Measurements from ENCODE around the gene OARD1.

The OARD1 gene

GRCh38 chr6:41077536-41077935 lies 5.4 kb upstream of the OARD1 start:
- ATAC-seq, result no peak
- TF ChIP-seq, protein P1, sequence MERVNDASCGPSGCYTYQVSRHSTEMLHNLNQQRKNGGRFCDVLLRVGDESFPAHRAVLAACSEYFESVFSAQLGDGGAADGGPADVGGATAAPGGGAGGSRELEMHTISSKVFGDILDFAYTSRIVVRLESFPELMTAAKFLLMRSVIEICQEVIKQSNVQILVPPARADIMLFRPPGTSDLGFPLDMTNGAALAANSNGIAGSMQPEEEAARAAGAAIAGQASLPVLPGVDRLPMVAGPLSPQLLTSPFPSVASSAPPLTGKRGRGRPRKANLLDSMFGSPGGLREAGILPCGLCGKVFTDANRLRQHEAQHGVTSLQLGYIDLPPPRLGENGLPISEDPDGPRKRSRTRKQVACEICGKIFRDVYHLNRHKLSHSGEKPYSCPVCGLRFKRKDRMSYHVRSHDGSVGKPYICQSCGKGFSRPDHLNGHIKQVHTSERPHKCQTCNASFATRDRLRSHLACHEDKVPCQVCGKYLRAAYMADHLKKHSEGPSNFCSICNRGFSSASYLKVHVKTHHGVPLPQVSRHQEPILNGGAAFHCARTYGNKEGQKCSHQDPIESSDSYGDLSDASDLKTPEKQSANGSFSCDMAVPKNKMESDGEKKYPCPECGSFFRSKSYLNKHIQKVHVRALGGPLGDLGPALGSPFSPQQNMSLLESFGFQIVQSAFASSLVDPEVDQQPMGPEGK (CRISPR knock-in tag; IDR thresholded peaks at IDR 0.05; ENCODE audit: borderline replicate concordance), result no peak
- TF ChIP-seq CSDC2 (CRISPR knock-in tag; IDR thresholded peaks at IDR 0.05) (no peak), BACH2 (CRISPR knock-in tag; IDR thresholded peaks at IDR 0.05; ENCODE audit: borderline replicate concordance) (no peak), ISL1 (CRISPR knock-in tag; IDR thresholded peaks at IDR 0.05) (no peak), CSRNP3 (CRISPR knock-in tag; IDR thresholded peaks at IDR 0.05) (no peak), ZFP30 (CRISPR knock-in tag; IDR thresholded peaks at IDR 0.05) (no peak), TCF4 (CRISPR knock-in tag; IDR thresholded peaks at IDR 0.05; ENCODE audit: borderline replicate concordance) (no peak), ZFP3 (CRISPR knock-in tag; IDR thresholded peaks at IDR 0.05) (no peak), PPARA (CRISPR knock-in tag; IDR thresholded peaks at IDR 0.05; ENCODE audit: borderline replicate concordance) (no peak), GLIS3 (CRISPR knock-in tag; IDR thresholded peaks at IDR 0.05) (no peak), ESRRG (CRISPR knock-in tag; IDR thresholded peaks at IDR 0.05) (no peak), OSR1 (CRISPR knock-in tag; IDR thresholded peaks at IDR 0.05) (no peak), ARNTL (CRISPR knock-in tag; IDR thresholded peaks at IDR 0.05; ENCODE audit: borderline replicate concordance, low read depth) (no peak), ZNF70 (CRISPR knock-in tag; IDR thresholded peaks at IDR 0.05) (no peak), ZC3H10 (CRISPR knock-in tag; IDR thresholded peaks at IDR 0.05) (no peak)
- TF ChIP-seq, protein P2, sequence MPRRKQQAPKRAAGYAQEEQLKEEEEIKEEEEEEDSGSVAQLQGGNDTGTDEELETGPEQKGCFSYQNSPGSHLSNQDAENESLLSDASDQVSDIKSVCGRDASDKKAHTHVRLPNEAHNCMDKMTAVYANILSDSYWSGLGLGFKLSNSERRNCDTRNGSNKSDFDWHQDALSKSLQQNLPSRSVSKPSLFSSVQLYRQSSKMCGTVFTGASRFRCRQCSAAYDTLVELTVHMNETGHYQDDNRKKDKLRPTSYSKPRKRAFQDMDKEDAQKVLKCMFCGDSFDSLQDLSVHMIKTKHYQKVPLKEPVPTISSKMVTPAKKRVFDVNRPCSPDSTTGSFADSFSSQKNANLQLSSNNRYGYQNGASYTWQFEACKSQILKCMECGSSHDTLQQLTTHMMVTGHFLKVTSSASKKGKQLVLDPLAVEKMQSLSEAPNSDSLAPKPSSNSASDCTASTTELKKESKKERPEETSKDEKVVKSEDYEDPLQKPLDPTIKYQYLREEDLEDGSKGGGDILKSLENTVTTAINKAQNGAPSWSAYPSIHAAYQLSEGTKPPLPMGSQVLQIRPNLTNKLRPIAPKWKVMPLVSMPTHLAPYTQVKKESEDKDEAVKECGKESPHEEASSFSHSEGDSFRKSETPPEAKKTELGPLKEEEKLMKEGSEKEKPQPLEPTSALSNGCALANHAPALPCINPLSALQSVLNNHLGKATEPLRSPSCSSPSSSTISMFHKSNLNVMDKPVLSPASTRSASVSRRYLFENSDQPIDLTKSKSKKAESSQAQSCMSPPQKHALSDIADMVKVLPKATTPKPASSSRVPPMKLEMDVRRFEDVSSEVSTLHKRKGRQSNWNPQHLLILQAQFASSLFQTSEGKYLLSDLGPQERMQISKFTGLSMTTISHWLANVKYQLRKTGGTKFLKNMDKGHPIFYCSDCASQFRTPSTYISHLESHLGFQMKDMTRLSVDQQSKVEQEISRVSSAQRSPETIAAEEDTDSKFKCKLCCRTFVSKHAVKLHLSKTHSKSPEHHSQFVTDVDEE (CRISPR knock-in tag; IDR thresholded peaks at IDR 0.05), result no peak

DNA sequence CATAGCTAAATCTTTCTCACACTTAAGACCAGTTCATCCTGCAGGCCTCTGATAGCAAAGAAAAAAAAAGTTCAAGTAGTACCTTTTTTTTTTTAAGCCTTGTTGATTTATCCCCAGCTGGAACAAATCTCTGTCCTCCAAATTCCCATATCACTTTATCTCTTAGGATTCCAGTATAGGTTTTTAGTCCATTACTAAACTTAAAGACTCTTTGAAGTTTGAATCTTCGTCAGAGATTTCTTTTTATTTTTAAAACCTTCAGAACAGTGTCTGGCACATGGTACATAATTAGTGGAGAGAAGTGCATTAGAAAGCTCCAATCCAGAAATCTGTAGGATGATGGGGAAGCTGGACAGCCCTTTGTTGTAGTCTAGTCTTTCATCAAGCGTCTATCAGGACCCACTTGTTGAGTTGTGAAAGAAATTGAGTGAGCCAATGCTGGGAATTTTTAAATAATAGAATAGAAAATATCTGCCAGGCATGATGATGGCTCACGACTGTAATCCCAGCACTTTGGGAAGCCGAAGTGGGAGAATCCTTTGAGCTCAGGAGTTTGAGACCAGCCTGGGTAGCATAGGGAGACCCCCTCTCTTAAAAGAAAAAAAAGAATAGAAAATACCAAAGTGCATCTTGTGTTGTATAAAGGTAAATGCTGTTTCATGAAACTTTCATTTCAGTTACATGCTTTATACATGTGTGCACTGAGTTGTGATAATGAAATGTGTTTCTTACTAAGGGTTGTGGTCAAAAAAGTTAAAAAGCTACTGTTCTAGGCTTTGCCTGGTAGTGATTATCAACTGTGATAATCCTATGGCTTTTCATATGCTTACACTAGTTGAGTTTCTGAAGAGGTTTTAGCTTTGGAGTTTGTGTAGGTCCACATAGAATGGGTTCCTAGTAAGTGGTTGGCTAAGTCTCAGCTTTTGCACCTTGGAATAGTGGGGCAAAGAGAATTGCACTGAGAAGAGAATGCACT lies 3.8 kb upstream of the OARD1 start:
- no peak for ATAC-seq
- TF ChIP-seq ESRRG (CRISPR knock-in tag; IDR thresholded peaks at IDR 0.05) (no peak), ZNF8 (CRISPR knock-in tag; IDR thresholded peaks at IDR 0.05) (no peak), ZNF70 (CRISPR knock-in tag; IDR thresholded peaks at IDR 0.05) (no peak), TCF4 (CRISPR knock-in tag; IDR thresholded peaks at IDR 0.05; ENCODE audit: borderline replicate concordance) (no peak), PPARA (CRISPR knock-in tag; IDR thresholded peaks at IDR 0.05; ENCODE audit: borderline replicate concordance) (no peak), ZFP3 (CRISPR knock-in tag; IDR thresholded peaks at IDR 0.05) (no peak), CSDC2 (CRISPR knock-in tag; IDR thresholded peaks at IDR 0.05) (no peak)
- TF ChIP-seq, protein P2 (CRISPR knock-in tag; IDR thresholded peaks at IDR 0.05), result no peak

DNA sequence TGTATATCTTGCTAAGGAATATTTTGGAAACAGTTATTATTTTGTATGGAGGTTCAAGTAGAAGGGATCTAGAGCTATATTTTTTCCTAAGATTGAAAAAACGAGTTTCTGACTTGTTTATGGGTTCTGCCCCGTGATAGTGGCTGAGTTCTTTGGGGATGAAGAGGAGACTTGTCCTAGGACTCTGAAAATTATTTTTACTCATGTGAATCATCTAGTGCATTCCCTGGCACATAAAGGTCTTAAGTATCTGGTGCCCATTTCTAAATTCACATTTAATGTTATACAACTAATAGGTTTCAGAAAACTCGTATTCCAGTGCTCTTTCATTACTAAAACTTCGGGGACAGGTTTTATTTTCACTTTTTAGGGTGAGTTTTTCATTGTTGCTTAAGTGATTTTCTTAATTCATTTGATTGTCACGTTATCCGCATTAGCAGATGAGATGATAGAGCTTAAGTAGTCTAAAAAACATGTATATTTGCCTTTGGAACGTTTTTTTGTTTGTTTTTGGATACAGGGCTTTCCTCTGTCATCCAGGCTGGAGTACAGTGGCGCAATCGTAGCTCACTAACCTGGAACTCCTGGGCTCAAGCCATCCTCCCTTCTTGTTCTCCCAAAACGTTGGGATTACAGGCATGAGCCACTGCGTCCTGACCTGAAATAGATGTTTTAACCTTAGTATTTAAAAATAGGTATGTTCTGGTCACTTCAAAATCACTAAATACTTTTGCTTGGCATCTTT lies 2.7 kb upstream of the OARD1 start:
- ATAC-seq, result no peak
- TF ChIP-seq ZFP30 (CRISPR knock-in tag; IDR thresholded peaks at IDR 0.05) (no peak), ESRRG (CRISPR knock-in tag; IDR thresholded peaks at IDR 0.05) (no peak), CSDC2 (CRISPR knock-in tag; IDR thresholded peaks at IDR 0.05) (no peak), ISL1 (CRISPR knock-in tag; IDR thresholded peaks at IDR 0.05) (no peak), SNAI2 (CRISPR knock-in tag; IDR thresholded peaks at IDR 0.05) (no peak), RARB (CRISPR knock-in tag; IDR thresholded peaks at IDR 0.05) (no peak), OSR1 (CRISPR knock-in tag; IDR thresholded peaks at IDR 0.05) (no peak), ZNF565 (CRISPR knock-in tag; conservative IDR thresholded peaks at IDR 0.05; ENCODE audit: low read depth) (no peak), BACH2 (CRISPR knock-in tag; IDR thresholded peaks at IDR 0.05; ENCODE audit: borderline replicate concordance) (no peak)
- TF ChIP-seq, protein P2 (CRISPR knock-in tag; IDR thresholded peaks at IDR 0.05), result no peak

All from SK-N-SH treated with all-trans-retinoic acid at 6 μM for 48 hours (cell line).